Measurements from ENCODE around the gene PRB2.

DNA sequence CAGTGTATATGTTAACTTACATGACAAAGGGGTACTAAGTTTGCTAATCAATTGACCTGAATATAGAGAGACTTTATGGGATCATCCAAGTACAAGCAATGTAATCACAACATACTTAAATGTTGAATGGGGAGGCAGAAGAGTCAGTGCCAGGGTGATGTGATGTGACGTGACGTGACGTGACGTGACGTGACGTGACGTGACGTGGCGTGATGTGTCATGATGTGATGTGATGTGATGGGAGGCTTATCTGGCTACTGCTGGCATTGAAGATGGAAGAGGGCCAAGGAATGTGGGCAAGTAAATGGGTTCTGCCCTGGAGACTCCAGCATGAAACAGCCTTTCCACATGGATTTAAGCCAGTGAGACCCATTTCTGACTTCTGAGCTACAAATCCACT is 46.9 kb downstream of the PRB2 start:
- TF ChIP-seq CTCF (IDR thresholded peaks at IDR 0.05 in 2 of 3, conservative IDR thresholded peaks at IDR 0.05 in 1 of 3; ENCODE audit: insufficient read depth in 2 of 3, low read depth in 1 of 3, low read length in 3 of 3) (no peak), KDM1A (IDR thresholded peaks at IDR 0.05) (no peak), CBX2 (IDR thresholded peaks at IDR 0.05; ENCODE audit: insufficient read depth, low read length, poor library complexity, severe bottlenecking) (no peak), KDM4B (IDR thresholded peaks at IDR 0.05; ENCODE audit: borderline replicate concordance in 2 of 2, low read depth in 1 of 2) (no peak), TAF1 (IDR thresholded peaks at IDR 0.05; ENCODE audit: control insufficient read depth, extremely low read depth, insufficient read depth, low read length, severe bottlenecking) (no peak), POLR2AphosphoS5 (IDR thresholded peaks at IDR 0.05; ENCODE audit: control insufficient read depth, insufficient read depth, low read depth, low read length) (no peak), HES1 (IDR thresholded peaks at IDR 0.05; ENCODE audit: low read depth) (no peak), NFIX (CRISPR knock-in tag; IDR thresholded peaks at IDR 0.05; ENCODE audit: low read depth) (no peak)
- TF ChIP-seq, protein P1, sequence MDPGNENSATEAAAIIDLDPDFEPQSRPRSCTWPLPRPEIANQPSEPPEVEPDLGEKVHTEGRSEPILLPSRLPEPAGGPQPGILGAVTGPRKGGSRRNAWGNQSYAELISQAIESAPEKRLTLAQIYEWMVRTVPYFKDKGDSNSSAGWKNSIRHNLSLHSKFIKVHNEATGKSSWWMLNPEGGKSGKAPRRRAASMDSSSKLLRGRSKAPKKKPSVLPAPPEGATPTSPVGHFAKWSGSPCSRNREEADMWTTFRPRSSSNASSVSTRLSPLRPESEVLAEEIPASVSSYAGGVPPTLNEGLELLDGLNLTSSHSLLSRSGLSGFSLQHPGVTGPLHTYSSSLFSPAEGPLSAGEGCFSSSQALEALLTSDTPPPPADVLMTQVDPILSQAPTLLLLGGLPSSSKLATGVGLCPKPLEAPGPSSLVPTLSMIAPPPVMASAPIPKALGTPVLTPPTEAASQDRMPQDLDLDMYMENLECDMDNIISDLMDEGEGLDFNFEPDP (CRISPR knock-in tag; IDR thresholded peaks at IDR 0.05), result no peak

Data from K562 (cell line).